ENCODE data around the gene BNIP3. TPM values are rescaled to one million over a fixed set of nuclear protein-coding genes. Genes with fewer than 3 reads are reported as not detected.
"Not testable (repeated sequence)": the region's sequence is repeated elsewhere in the genome, so short reads cannot be mapped to it uniquely, and the experiment has no call there.

BNIP3 gene
- total RNA-seq, 2 experiments from 2014 or later: 207 to 216 TPM

- POLR2A ChIA-PET: no interaction called here
- DNase-seq: no peak
- Mint-ChIP-seq H3K4me3 (no peak overlapping the region), H3K36me3 (ENCODE audit: low read depth) (no peaks in the 10 kb centered on the region), H3K9me3 (no peaks in the 10 kb centered on the region), H3K4me1 (ENCODE audit: low read depth) (no peaks in the 10 kb centered on the region), H3K27me3 (no peaks in the 10 kb centered on the region), H3K27ac (no peak overlapping the region)
- CTCF ChIA-PET: interaction anchor here (2.0 to 2.3 kb wide), 2 partner anchors 28 to 108 kb away, joined by 6 read pairs; no protein-coding TSS in a partner anchor
- intact Hi-C loops (cut with micrococcal nuclease): no loop called here
- no peak for TF ChIP-seq CTCF (IDR thresholded peaks at IDR 0.05)
- ATAC-seq: no peak
These were observed 12.7 kb upstream of the BNIP3 start for GRCh38 chr10:131994435-131994834.

- no peak for ATAC-seq
- no peaks in the 10 kb centered on the region for H3K27me3 Mint-ChIP-seq
These were observed 11.6 kb upstream of the BNIP3 start for GRCh38 chr10:131993275-131993674.

GRCh38 chr10:131991726-131992125, 10.0 kb upstream of the BNIP3 start:
- Mint-ChIP-seq H3K27ac (no peak overlapping the region), H3K4me3 (no peak overlapping the region), H3K4me1 (ENCODE audit: low read depth) (no peaks in the 10 kb centered on the region), H3K36me3 (ENCODE audit: low read depth) (no peaks in the 10 kb centered on the region), H3K27me3 (no peaks in the 10 kb centered on the region), H3K9me3 (peaks cover 6% of the 10 kb centered on the region)
- ChIA-PET CTCF (no interaction called here), POLR2A (no interaction called here)
- ATAC-seq (no peak), DNase-seq (no peak)
- TF ChIP-seq CTCF (IDR thresholded peaks at IDR 0.05): no peak
- intact Hi-C loops (cut with micrococcal nuclease): no loop called here

More at GRCh38 chr10:131993275-131993674, 11.6 kb upstream of the BNIP3 start:
- ChIA-PET CTCF (interaction anchor here (1.0 to 2.3 kb wide), 3 partner anchors 17 to 107 kb away, joined by 3 to 6 read pairs (median 6); no protein-coding TSS in a partner anchor), POLR2A (no interaction called here)
- intact Hi-C loops (cut with micrococcal nuclease): no loop called here
- Mint-ChIP-seq H3K4me3 (no peak overlapping the region), H3K36me3 (ENCODE audit: low read depth) (no peaks in the 10 kb centered on the region), H3K4me1 (ENCODE audit: low read depth) (no peaks in the 10 kb centered on the region), H3K27ac (no peak overlapping the region), H3K9me3 (no peaks in the 10 kb centered on the region)
- TF ChIP-seq CTCF (IDR thresholded peaks at IDR 0.05): no peak
- DNase-seq: no peak

- H3K36me3 Mint-ChIP-seq (ENCODE audit: low read depth); intact Hi-C loops (cut with micrococcal nuclease); H3K9me3 Mint-ChIP-seq; DNase-seq; H3K27me3 Mint-ChIP-seq; H3K27ac Mint-ChIP-seq; ATAC-seq; H3K4me1 Mint-ChIP-seq (ENCODE audit: low read depth); CTCF ChIA-PET; POLR2A ChIA-PET; H3K4me3 Mint-ChIP-seq: not testable (repeated sequence)
These were observed 6.1 kb upstream of the BNIP3 start for GRCh38 chr10:131987786-131988185.

GRCh38 chr10:131987301-131987700, 5.6 kb upstream of the BNIP3 start:
- DNase-seq; H3K4me3 Mint-ChIP-seq; H3K36me3 Mint-ChIP-seq (ENCODE audit: low read depth); H3K9me3 Mint-ChIP-seq; CTCF ChIA-PET; ATAC-seq; H3K27me3 Mint-ChIP-seq; H3K27ac Mint-ChIP-seq; intact Hi-C loops (cut with micrococcal nuclease); H3K4me1 Mint-ChIP-seq (ENCODE audit: low read depth): not testable (repeated sequence)
- POLR2A ChIA-PET: interaction anchor here (1.0 kb wide), 1 partner anchor 9 kb away, joined by 3 read pairs; no protein-coding TSS in a partner anchor

- POLR2A ChIA-PET: interaction anchor here (1.0 kb wide), 1 partner anchor 9 kb away, joined by 3 read pairs; no protein-coding TSS in a partner anchor
- H3K27ac Mint-ChIP-seq; ATAC-seq; H3K4me1 Mint-ChIP-seq (ENCODE audit: low read depth); intact Hi-C loops (cut with micrococcal nuclease); H3K9me3 Mint-ChIP-seq; H3K36me3 Mint-ChIP-seq (ENCODE audit: low read depth); H3K27me3 Mint-ChIP-seq; H3K4me3 Mint-ChIP-seq; DNase-seq; CTCF ChIA-PET: not testable (repeated sequence)
These were observed 5.1 kb upstream of the BNIP3 start for GRCh38 chr10:131986851-131987250.

Data from activated CD8-positive, alpha-beta T cell treated with anti-CD3 and anti-CD28 coated beads for 36 hours (primary cell).